SK-N-MC (cell line): ENCODE measurements around the gene LPIN2.

Experiments
- EZH2 ChIP-seq: fragments of 200-600 bp; sonication (generic); IDR thresholded peaks from one replicate; pipeline ENCODE4 v1.6.1; 2017; ENCODE audit warnings: antibody characterized with exemption
- FOXP2 ChIP-seq: optimal IDR thresholded peaks from 2 replicates; pipeline ENCODE3; 2011; ENCODE audit warnings: mild to moderate bottlenecking, moderate library complexity; ENCODE audit not compliant: insufficient read depth; ENCODE audit errors: extremely low read length, control extremely low read depth
- POLR2AphosphoS5 ChIP-seq: IDR thresholded peaks from 2 replicates; pipeline ENCODE4 v1.6.1; 2012; ENCODE audit warnings: mild to moderate bottlenecking, low read depth, low read length, borderline replicate concordance

- TF ChIP-seq EZH2 (no peak), FOXP2 (no peak), POLR2AphosphoS5 (no peak)
Measured at GRCh38 chr18:2967357-2967756, 45.6 kb downstream of the LPIN2 start.
